ENCODE data around the gene C3orf52. TPM values are rescaled to one million over a fixed set of nuclear protein-coding genes. Genes with fewer than 3 reads are reported as not detected.
A peak's percentile ranks its signal among the peaks of the same experiment; 100 is the strongest.

C3orf52 gene
- polyA plus RNA-seq, 6 donors from 2014 or later, result 0.23 to 1.1 (median 0.61) TPM; not detected in 1

DNA sequence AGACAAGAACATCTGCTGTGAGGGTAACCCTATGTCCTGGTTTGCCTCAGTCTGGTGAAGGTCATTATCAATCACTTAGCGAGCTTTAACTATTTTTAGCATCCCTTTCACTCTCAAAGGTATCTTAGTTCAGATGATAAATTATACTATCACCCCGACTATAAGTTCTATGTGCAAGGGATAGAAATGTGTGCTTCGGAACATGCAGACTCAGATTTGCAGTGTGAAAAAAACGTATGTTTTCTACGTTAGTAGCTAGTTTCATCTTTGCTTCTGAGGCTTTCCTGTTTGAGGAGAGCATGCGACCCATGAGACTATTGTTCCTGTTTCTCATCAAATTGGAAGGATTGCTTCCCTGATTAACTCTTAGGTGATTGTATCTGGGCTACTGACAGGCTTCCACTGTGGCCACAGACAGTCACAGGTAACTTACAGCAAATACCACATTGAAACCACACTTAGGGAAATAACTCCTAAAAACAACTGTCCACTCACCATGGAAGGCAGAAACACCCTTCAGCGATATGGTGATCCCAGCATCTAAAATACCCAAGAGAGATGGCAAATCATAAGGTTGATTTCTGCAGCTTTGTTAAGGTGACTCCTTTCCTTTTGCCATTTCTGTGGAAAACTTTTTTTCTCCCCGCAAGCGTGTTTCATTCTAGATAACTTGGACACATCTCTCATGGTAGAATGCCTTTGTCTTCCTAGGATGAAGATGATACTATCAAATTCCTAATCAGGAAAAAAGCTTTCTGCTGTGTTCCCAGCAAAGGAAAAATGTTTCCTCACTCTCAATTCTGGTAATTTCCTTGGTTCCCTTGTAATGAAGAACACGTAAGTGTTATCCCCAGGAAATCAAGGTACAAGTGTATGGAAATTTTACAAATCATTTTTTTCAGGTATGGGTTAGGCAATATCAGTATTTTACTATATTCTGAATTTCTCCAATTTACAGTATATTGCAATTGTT, 41.6 kb downstream of the C3orf52 start:
- H3K27ac Mint-ChIP-seq, result peak overlapping the region; percentile 91 to 99 (median 96)
- H3K27me3 Mint-ChIP-seq, result no peaks in the 10 kb centered on the region
- H3K4me3 Mint-ChIP-seq, result peak overlapping the region; percentile 10 to 72 (median 56)
- H3K36me3 Mint-ChIP-seq, result peaks cover 14 to 35% of the 10 kb centered on the region in 2 donors
- peak; percentile 50 for DNase-seq
- no peaks in the 10 kb centered on the region for H3K9me3 Mint-ChIP-seq
- ATAC-seq (ENCODE audit: low read depth in 2 of 2), result peak; percentile 21 to 25
- peaks cover 76 to 93% (median 84%) of the 10 kb centered on the region in 3 donors for H3K4me1 Mint-ChIP-seq

- Mint-ChIP-seq H3K27me3 (no peaks in the 10 kb centered on the region), H3K27ac (peak overlapping the region; percentile 91 to 99 (median 96)), H3K36me3 (peaks cover 11 to 24% of the 10 kb centered on the region in 2 donors), H3K9me3 (no peaks in the 10 kb centered on the region), H3K4me3 (peak overlapping the region; percentile 10 to 80 (median 48)), H3K4me1 (peaks cover 79 to 93% (median 85%) of the 10 kb centered on the region in 3 donors)
- peak; percentile 76 to 77 for ATAC-seq (ENCODE audit: low read depth in 2 of 2)
- DNase-seq, result peak; percentile 85
These were observed 42.9 kb downstream of the C3orf52 start for GRCh38 chr3:112128843-112129727.

GRCh38 chr3:112129925-112130637, 43.9 kb downstream of the C3orf52 start:
- Mint-ChIP-seq H3K4me1 (peaks cover 79 to 97% (median 90%) of the 10 kb centered on the region in 3 donors), H3K27ac (peak overlapping the region; percentile 91 to 99 (median 96)), H3K9me3 (no peaks in the 10 kb centered on the region), H3K4me3 (peak overlapping the region; percentile 6 to 65 (median 38)), H3K27me3 (no peaks in the 10 kb centered on the region), H3K36me3 (peaks cover 7 to 19% of the 10 kb centered on the region in 2 donors)
- DNase-seq (no peak), ATAC-seq (ENCODE audit: low read depth in 2 of 2) (no peak)

GRCh38 chr3:112130638-112130993, 44.4 kb downstream of the C3orf52 start:
- no peaks in the 10 kb centered on the region for H3K9me3 Mint-ChIP-seq
- no peak for DNase-seq
- peaks cover 76 to 97% (median 90%) of the 10 kb centered on the region in 3 donors for H3K4me1 Mint-ChIP-seq
- no peak for ATAC-seq (ENCODE audit: low read depth in 2 of 2)
- no peaks in the 10 kb centered on the region for H3K27me3 Mint-ChIP-seq
- H3K36me3 Mint-ChIP-seq, result peaks cover 1 to 13% of the 10 kb centered on the region in 2 donors
- H3K27ac Mint-ChIP-seq, result peak overlapping the region; percentile 91 to 99 (median 96)
- H3K4me3 Mint-ChIP-seq, result peak overlapping the region in 5 of 8 donors; percentile 4 to 65 (median 48)

DNA sequence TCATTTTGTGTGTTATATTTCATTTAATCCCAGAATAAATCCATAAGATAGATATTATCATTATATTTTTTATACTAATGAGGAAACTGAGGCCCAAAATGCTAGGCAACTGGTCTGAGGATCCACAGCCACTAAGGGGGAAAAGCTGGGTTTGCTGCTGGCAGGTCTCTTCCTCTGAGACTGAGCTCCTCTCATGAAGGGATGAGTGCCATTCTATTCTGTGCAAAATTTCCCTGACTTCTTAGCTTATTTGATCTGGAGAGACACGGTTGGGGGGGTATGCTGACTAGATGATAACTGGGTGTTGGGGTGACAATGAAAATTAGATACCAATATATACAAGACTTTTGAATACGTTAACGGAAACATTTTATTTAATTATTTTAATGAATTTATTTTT, 44.9 kb downstream of the C3orf52 start:
- Mint-ChIP-seq H3K36me3 (peaks cover 0 to 9% of the 10 kb centered on the region in 2 donors), H3K27me3 (no peaks in the 10 kb centered on the region), H3K4me1 (peaks cover 76 to 97% (median 90%) of the 10 kb centered on the region in 3 donors), H3K4me3 (peak overlapping the region; percentile 22 to 78 (median 50)), H3K9me3 (no peaks in the 10 kb centered on the region), H3K27ac (peak overlapping the region; percentile 6 to 99 (median 94))
- ATAC-seq (ENCODE audit: low read depth in 2 of 2) (no peak), DNase-seq (no peak)

DNA sequence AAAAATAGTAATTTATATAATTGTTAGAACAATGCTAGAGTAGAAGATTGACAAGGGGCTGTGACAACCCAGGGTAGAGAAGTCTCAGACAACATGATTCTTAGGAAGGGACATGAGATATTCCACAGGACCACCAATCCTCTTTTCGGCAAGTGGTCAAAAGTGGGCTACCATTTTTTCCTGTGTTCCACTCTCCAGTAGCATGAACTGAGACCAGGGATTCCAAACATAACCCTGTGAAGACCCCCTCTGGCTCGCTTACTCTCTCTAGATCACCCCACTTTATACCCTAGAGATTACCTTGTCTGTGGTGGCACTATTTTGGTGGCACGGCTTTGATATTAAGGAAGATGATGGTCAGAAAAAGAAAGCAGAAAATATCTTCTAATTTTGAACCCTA, 45.9 kb downstream of the C3orf52 start:
- H3K27ac Mint-ChIP-seq, result peak overlapping the region; percentile 93 to 99 (median 98)
- no peaks in the 10 kb centered on the region for H3K9me3 Mint-ChIP-seq
- H3K36me3 Mint-ChIP-seq, result peaks cover 0 to 3% of the 10 kb centered on the region in 2 donors
- DNase-seq, result no peak
- peak overlapping the region; percentile 83 to 99 (median 94) for H3K4me3 Mint-ChIP-seq
- no peak for ATAC-seq (ENCODE audit: low read depth in 2 of 2)
- no peaks in the 10 kb centered on the region for H3K27me3 Mint-ChIP-seq
- H3K4me1 Mint-ChIP-seq, result peaks cover 77 to 96% (median 91%) of the 10 kb centered on the region in 3 donors

GRCh38 chr3:112132554-112132953, 46.4 kb downstream of the C3orf52 start:
- ATAC-seq (ENCODE audit: low read depth in 2 of 2) (no peak), DNase-seq (no peak)
- Mint-ChIP-seq H3K9me3 (no peaks in the 10 kb centered on the region), H3K27ac (peak overlapping the region; percentile 93 to 99 (median 98)), H3K27me3 (no peaks in the 10 kb centered on the region), H3K4me1 (peaks cover 78 to 96% (median 91%) of the 10 kb centered on the region in 3 donors), H3K4me3 (peak overlapping the region; percentile 83 to 99 (median 94)), H3K36me3 (peaks cover 0 to 3% of the 10 kb centered on the region in 2 donors)

DNA sequence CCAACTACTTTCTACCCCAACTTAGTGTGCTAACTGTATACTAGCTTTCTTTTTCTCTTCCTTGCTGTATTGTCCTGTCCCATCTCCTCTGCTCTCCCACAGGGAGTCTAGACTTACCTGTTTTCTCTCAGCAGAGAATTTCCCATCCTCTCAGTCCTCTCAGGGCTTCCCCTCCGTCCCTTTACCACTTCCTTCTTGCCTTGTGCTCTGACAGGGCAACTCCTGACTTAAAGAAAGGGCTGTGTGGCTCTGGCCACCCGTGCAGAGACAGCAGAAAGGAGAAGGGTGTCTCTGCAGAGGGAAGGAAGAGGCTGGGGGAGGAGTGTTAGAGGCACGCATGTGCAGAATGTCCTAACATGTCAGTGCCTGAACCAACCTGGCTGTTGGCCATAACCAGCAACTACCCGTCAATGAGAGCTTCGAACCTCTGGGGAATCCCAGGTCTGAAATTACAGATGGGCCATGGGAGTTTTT, 46.8 kb downstream of the C3orf52 start, which contains the start of gene GCSAM:
Gene GCSAM, minus strand, starts transcription at position 274 of the 474 bp plus-strand sequence. Its CDS starts 128 bp downstream, at position 146.
- Mint-ChIP-seq H3K27ac (peak within 1 kb of the TSS; percentile 93 to 99 (median 98)), H3K27me3 (no peaks in the 10 kb centered on the region), H3K36me3 (peaks cover 0 to 3% of the 10 kb centered on the region in 2 donors), H3K4me3 (peak within 1 kb of the TSS; percentile 83 to 99 (median 94)), H3K4me1 (peaks cover 78 to 96% (median 91%) of the 10 kb centered on the region in 3 donors), H3K9me3 (no peaks in the 10 kb centered on the region)
- ATAC-seq (ENCODE audit: low read depth in 2 of 2) (peak; percentile 73 to 77), DNase-seq (peak; percentile 83)

GRCh38 chr3:112133626-112134334, 47.6 kb downstream of the C3orf52 start:
- peaks cover 73 to 92% (median 89%) of the 10 kb centered on the region in 3 donors for H3K4me1 Mint-ChIP-seq
- H3K36me3 Mint-ChIP-seq, result peaks cover 0 to 3% of the 10 kb centered on the region in 2 donors
- DNase-seq, result no peak
- no peaks in the 10 kb centered on the region for H3K9me3 Mint-ChIP-seq
- ATAC-seq (ENCODE audit: low read depth in 2 of 2), result no peak
- H3K27ac Mint-ChIP-seq, result peak overlapping the region; percentile 93 to 99 (median 98)
- H3K27me3 Mint-ChIP-seq, result no peaks in the 10 kb centered on the region
- H3K4me3 Mint-ChIP-seq, result peak overlapping the region in 7 of 8 donors; percentile 83 to 99 (median 93)

- Mint-ChIP-seq H3K4me1 (peaks cover 66 to 85% (median 82%) of the 10 kb centered on the region in 3 donors), H3K27me3 (no peaks in the 10 kb centered on the region), H3K27ac (peak overlapping the region in 5 of 6 donors; percentile 93 to 98 (median 98)), H3K36me3 (peaks cover 0 to 3% of the 10 kb centered on the region in 2 donors), H3K4me3 (peak overlapping the region in 4 of 8 donors; percentile 21 to 83 (median 49)), H3K9me3 (no peaks in the 10 kb centered on the region)
- ATAC-seq (ENCODE audit: low read depth in 2 of 2), result no peak
- no peak for DNase-seq
These were observed 48.3 kb downstream of the C3orf52 start for GRCh38 chr3:112134335-112135124.

- Mint-ChIP-seq H3K27me3 (no peaks in the 10 kb centered on the region), H3K36me3 (no peaks in the 10 kb centered on the region), H3K4me3 (peak overlapping the region in 4 of 8 donors; percentile 11 to 57 (median 28)), H3K9me3 (no peaks in the 10 kb centered on the region), H3K27ac (peak overlapping the region; percentile 21 to 75 (median 50)), H3K4me1 (peaks cover 52 to 69% (median 66%) of the 10 kb centered on the region in 3 donors)
- DNase-seq, result no peak
- no peak for ATAC-seq (ENCODE audit: low read depth in 2 of 2)
These were observed 49.9 kb downstream of the C3orf52 start for GRCh38 chr3:112136046-112136445.
